Activated gamma-delta T cell treated with anti-CD3 and anti-CD28 coated beads, Interleukin-2, amount 50 U/mL, for 16 hours (primary cell): ENCODE measurements around the gene FUZ.

ENCODE experiments used
- DNase-seq: peaks from one replicate; pipeline ENCODE4 v3.0.0-alpha.2; 2020; ENCODE audit warnings: low read depth

FUZ gene

GRCh38 chr19:49851456-49852259 lies 38.6 kb upstream of the FUZ start:
- no peak for DNase-seq

GRCh38 chr19:49850487-49851342 lies 37.6 kb upstream of the FUZ start, which contains the start of gene PTOV1:
PTOV1 (plus strand) TSS chr19:49851159.
- peak; percentile 78 for DNase-seq

DNA sequence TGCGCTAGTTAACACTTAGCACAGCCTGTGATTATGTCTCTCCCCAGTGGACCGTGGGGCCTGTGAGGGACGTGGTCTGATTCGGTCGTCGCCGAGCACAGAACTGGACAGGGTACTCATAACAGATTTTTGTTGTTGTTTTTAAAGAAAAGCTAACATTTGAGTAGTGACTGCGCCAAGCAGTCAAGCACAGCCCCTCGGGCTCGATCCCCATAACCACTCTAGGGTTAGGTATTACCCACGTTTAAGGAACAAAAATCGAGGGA lies 37.1 kb upstream of the FUZ start:
- no peak for DNase-seq

GRCh38 chr19:49849433-49850220 lies 36.5 kb upstream of the FUZ start:
- no peak for DNase-seq

DNA sequence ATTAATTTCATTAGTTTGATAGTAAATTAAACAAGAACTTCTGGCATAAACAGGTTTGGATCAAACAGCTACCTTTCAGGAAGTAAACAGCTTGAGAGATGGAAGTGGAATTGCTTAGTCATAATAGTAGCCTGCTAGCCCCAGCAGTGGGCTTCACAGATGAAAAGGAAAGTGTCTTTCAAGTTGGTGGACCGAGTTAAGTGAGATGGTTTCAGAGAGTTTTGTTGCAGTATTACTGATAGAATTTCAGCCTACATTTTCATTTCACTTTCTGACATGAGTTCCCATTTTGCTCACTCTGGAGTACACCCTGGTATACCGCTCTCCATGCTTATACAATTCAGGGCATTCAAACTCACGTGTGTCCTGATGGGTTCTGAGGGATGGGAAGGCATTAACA lies 35.8 kb upstream of the FUZ start:
- DNase-seq = no peak

- no peak for DNase-seq
Observed at GRCh38 chr19:49847731-49848696, 34.9 kb upstream of the FUZ start.

GRCh38 chr19:49846408-49846807 lies 33.3 kb upstream of the FUZ start:
- no peak for DNase-seq

DNA sequence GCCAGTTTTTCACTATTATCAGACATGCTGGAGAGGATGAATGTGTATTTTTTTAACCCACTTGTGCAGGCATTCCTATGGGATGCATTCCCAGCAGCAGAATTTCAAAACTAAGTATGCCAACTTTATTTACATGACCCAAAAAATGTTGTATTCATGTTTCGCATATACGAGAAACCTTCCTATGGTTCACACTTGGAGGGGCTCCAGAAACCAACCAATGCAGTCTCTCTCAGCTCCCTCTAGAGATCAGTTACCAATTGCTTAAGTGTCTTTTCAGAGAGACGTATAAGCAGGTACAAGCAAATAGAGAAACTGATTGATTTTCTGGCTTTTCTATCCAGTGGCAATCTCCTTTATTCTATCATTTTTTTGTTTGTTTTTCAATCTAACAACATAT lies 32.3 kb upstream of the FUZ start:
- no peak for DNase-seq

DNA sequence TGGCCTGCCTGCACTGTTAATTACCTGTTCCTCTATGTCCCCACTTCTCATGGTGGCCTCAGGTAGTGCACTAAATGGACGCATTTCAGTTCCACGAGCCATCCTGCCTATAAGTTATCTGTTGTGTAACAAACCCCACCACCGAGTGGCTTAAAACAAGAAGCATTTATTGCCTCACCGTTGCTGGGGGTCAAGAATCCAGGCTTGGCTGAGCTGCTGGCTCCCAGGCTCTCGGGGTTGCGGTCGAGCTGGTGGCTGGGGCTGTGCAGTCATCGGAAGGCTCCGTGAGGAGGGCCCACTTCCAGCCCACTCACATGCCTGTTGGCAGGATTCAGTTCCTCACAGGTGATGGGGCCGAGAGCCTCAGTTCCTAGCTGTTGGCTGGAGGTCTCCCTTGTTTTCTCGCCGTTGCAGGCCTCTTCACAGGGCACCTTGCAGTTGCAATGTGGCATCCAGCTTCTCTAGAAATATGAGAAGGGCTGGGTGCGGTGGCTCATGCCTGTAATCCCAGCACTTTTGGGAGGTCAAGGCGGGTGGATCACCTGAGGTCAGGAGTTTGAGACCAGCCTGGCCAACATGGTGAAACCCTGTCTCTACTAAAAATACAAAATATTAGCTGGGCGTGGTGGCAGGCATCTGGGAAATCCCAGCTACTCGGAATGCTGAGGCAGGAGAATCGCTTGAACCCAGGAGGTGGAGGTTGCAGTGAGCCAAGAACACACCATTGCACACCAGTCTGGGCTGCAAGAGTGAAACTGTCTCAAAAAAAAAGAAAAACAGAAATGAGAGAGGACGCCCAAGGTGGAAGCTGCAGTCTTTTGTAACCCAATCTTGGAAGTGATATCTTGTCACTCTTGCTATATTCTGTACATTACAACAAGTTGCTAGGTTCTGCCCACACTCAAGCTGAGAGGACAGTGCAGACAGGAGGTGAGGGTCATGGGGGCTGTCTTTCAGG lies 31.3 kb upstream of the FUZ start:
- DNase-seq = no peak

GRCh38 chr19:49843265-49843664 lies 30.2 kb upstream of the FUZ start:
- DNase-seq = no peak

- DNase-seq = no peak
Observed at GRCh38 chr19:49840736-49841249, 27.7 kb upstream of the FUZ start.

DNA sequence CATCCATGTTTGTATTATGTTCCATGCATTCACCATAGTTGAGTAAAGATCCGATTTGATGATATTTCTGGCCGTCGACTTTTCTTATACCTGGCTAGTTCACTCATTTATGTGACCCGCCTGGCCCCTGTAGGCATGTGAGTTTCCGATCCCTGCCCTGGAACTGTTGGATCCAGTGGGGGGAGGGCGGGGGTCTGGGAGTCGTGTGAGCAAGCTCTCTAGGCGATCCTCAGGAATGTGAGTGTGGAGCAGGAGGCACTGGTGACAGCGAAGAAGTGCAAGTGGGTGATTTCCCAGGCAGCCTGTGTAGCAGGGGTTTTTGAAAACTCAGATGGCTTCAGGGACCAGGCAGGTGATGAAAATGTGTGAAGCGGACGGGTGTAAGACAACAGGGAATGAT lies 27.2 kb upstream of the FUZ start:
- no peak for DNase-seq

- no peak for DNase-seq
Observed at GRCh38 chr19:49839713-49840112, 26.6 kb upstream of the FUZ start.

- DNase-seq = no peak
Observed at GRCh38 chr19:49838885-49839588, 25.9 kb upstream of the FUZ start.

DNA sequence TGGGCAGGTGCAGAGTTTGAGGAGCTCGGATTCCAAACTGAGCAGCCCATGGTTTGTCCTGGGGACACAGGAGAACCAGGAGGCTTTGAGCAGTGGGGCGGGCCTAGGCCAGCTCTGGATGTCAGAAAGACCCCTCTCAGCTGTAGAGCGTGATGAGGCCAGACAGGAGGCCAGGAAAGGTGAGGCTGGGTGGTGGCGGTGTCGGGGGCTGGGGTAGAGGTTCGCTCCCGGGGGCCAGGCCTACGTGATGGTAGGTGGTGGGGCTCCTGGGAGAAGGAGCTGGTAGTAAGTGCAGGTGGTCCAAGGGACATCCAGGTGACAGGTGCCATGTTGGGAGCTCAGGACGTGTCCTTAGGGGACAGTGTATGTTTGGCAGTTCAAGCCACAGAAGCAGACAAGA lies 24.3 kb upstream of the FUZ start:
- DNase-seq = no peak

- DNase-seq = no peak
Observed at GRCh38 chr19:49837009-49837310, 23.9 kb upstream of the FUZ start.

DNA sequence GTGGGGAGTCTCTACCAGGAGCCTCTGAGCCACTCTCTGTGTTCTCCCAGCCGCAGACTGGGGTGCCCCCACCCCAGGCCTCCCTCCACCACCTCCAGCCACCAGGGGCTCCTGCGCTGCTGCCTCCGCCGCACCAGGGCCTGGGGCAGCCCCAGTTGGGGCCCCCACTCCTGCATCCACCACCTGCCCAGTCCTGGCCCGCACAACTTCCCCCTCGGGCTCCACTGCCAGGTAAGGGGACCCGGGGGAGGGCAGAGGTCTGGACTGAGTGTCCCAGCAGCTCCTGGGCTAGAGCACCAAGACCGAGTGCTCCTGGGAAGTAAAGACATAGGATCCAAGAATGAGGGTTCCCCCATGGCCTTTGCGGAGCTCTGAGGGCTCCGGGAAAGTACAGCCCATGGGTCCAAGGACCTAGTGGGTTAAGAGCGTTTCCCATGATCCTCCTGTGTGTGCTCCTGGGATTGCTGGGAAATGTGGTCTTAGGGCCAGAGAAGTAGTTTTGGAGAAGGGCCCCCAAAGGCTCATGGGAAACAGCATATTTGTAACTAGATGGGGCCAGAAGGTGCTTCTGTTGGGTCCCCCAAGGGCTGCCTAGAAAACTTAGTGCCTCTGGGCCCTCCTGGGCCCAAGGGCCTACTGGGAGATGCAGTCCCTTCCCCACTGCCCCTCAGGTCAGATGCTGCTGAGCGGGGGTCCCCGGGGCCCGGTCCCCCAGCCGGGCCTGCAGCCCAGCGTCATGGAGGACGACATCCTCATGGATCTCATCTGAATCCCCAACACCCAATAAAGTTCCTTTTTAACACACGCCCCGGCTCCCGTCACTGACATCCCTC lies 23.3 kb upstream of the FUZ start:
- DNase-seq = no peak

DNA sequence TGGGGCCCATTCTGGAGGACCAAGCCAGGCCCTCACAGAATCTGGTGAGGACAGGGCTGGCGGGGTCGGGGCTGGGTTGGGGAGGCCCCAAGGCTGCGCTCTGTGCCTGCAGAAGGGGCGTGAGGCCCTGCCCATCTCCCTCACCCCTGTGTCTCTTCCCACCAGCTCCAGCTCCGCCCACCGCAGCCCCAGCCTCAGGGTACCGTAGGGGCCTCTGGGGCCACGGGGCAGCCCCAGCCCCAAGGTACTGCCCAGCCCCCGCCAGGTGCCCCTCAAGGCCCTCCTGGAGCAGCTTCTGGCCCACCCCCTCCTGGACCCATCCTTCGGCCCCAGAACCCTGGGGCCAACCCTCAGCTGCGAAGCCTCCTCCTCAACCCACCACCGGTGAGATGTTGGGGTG lies 22.5 kb upstream of the FUZ start:
- no peak for DNase-seq

- no peak for DNase-seq
Observed at GRCh38 chr19:49833599-49833998, 20.5 kb upstream of the FUZ start.
